HTR-8/SVneo (cell line): Measurements from ENCODE around the gene AIFM3.
"Not testable (repeated sequence)": the region's sequence is repeated elsewhere in the genome, so short reads cannot be mapped to it uniquely, and the experiment has no call there.

Experiments
- DNase-seq: peaks from one replicate; pipeline ENCODE4 v3.0.0; 2011; ENCODE audit warnings: low spot score, mixed read lengths; ENCODE audit not compliant: insufficient read length
- FAIRE-seq: peaks from 2 replicates; lab custom pipeline; 2011; peaks lifted over from hg19 to GRCh38; lab: Jason Lieb, UNC

The AIFM3 gene

GRCh38 chr22:20940186-20940651 lies 26.8 kb upstream of the AIFM3 start:
- FAIRE-seq, result no peak
- DNase-seq, result no peak

GRCh38 chr22:20940904-20941385 lies 26.1 kb upstream of the AIFM3 start:
- DNase-seq, result no peak
- FAIRE-seq, result no peak

- not testable (repeated sequence) for FAIRE-seq, DNase-seq
Measured at GRCh38 chr22:20942203-20942902, 24.7 kb upstream of the AIFM3 start.

- FAIRE-seq, result no peak
- no peak for DNase-seq
Measured at GRCh38 chr22:20943104-20943933, 23.7 kb upstream of the AIFM3 start.

- no peak for FAIRE-seq
- no peak for DNase-seq
Measured at GRCh38 chr22:20944042-20944441, 23.0 kb upstream of the AIFM3 start.

- DNase-seq (no peak), FAIRE-seq (no peak)
Measured at GRCh38 chr22:20945578-20945934, 21.5 kb upstream of the AIFM3 start.

- FAIRE-seq (no peak), DNase-seq (no peak)
Measured at GRCh38 chr22:20946080-20946986, 20.7 kb upstream of the AIFM3 start.

GRCh38 chr22:20946991-20947390 lies 20.1 kb upstream of the AIFM3 start:
- DNase-seq, result no peak
- FAIRE-seq, result no peak

GRCh38 chr22:20948450-20948849 lies 18.6 kb upstream of the AIFM3 start:
- FAIRE-seq (no peak), DNase-seq (no peak)

GRCh38 chr22:20948989-20949388 lies 18.1 kb upstream of the AIFM3 start:
- FAIRE-seq (no peak), DNase-seq (no peak)

- DNase-seq, result no peak
- no peak for FAIRE-seq
Measured at GRCh38 chr22:20949698-20950183, 17.3 kb upstream of the AIFM3 start.

GRCh38 chr22:20951151-20951931 lies 15.7 kb upstream of the AIFM3 start:
- DNase-seq (no peak), FAIRE-seq (no peak)

- FAIRE-seq (no peak), DNase-seq (no peak)
Measured at GRCh38 chr22:20951932-20952380, 15.1 kb upstream of the AIFM3 start.

GRCh38 chr22:20952544-20953341 lies 14.3 kb upstream of the AIFM3 start:
- DNase-seq, result no peak

GRCh38 chr22:20953342-20953608 lies 13.8 kb upstream of the AIFM3 start:
- DNase-seq (no peak), FAIRE-seq (no peak)

More at GRCh38 chr22:20952544-20953341, 14.3 kb upstream of the AIFM3 start:
- FAIRE-seq, result no peak

GRCh38 chr22:20953668-20954500 lies 13.2 kb upstream of the AIFM3 start:
- DNase-seq, result no peak
- FAIRE-seq, result no peak

- no peak for FAIRE-seq
- DNase-seq, result no peak
Measured at GRCh38 chr22:20955548-20955947, 11.5 kb upstream of the AIFM3 start.
